ENCODE data around the gene CHN2. TPM values are rescaled to one million over a fixed set of nuclear protein-coding genes. Genes with fewer than 3 reads are reported as not detected.

The CHN2 gene
- total RNA-seq, 1 experiment from 2014 or later: 0.15 TPM

GRCh38 chr7:29385214-29385814, 190.7 kb downstream of the CHN2 start:
- CTCF ChIA-PET: interaction anchor here (0.6 kb wide), 1 partner anchor 34 kb away, joined by 4 read pairs; no protein-coding TSS in a partner anchor
- Histone ChIP-seq H3K4me3 (ENCODE audit: low read depth in 2 of 2, low read length in 2 of 2) (no peak overlapping the region), H3K36me3 (ENCODE audit: control insufficient read depth, insufficient read depth, low read length) (no peaks in the 10 kb centered on the region), H3K9me3 (ENCODE audit: control insufficient read depth, insufficient read depth, low read depth, low read length) (no peaks in the 10 kb centered on the region), H3K4me1 (ENCODE audit: control insufficient read depth, insufficient read depth, low read length) (no peaks in the 10 kb centered on the region), H3K27me3 (ENCODE audit: control insufficient read depth, insufficient read depth, low read length) (peaks cover 35% of the 10 kb centered on the region), H3K27ac (ENCODE audit: low read length) (no peak overlapping the region)
- TF ChIP-seq SIN3A (IDR thresholded peaks at IDR 0.05; ENCODE audit: borderline replicate concordance, insufficient read depth, low read depth, low read length): no peak
- no peak for TF ChIP-seq CTCF (IDR thresholded peaks at IDR 0.05)
- TF ChIP-seq POLR2AphosphoS5 (IDR thresholded peaks at IDR 0.05; ENCODE audit: low read depth, low read length): no peak
- TF ChIP-seq TCF7L2 (IDR thresholded peaks at IDR 0.05; ENCODE audit: low read depth, low read length): no peak
- no peak for TF ChIP-seq REST (IDR thresholded peaks at IDR 0.05; ENCODE audit: insufficient read depth in 1 of 2, low read depth in 2 of 2, low read length in 1 of 2)
- in situ Hi-C loops (cut with HindIII; ENCODE audit: low pct_unique_long_range_greater_than_20kb, low sequenced_read_pairs) (no loop called here), intact Hi-C loops (cut with micrococcal nuclease; ENCODE audit: unreplicated experiment) (no loop called here)
- no TSS peak for BruUV-seq (replicated peaks)
- POLR2A ChIA-PET: no interaction called here
- DNase-seq (ENCODE audit: low read depth, low spot score): no peak
- ATAC-seq: no peak

- ChIA-PET CTCF (no interaction called here), POLR2A (no interaction called here)
- no peaks in the 10 kb centered on the region for H3K36me3 ChIP-seq (ENCODE audit: control insufficient read depth, insufficient read depth, low read length)
- ATAC-seq (no peak), DNase-seq (ENCODE audit: low read depth, low spot score) (no peak)
- BruUV-seq (replicated peaks): no TSS peak
- no peak overlapping the region for H3K27ac ChIP-seq (ENCODE audit: low read length)
- H3K4me1 ChIP-seq (ENCODE audit: control insufficient read depth, insufficient read depth, low read length): no peaks in the 10 kb centered on the region
- H3K4me3 ChIP-seq (ENCODE audit: low read depth in 2 of 2, low read length in 2 of 2): no peak overlapping the region
- TF ChIP-seq TCF7L2 (IDR thresholded peaks at IDR 0.05; ENCODE audit: low read depth, low read length): no peak
- no peak for TF ChIP-seq SIN3A (IDR thresholded peaks at IDR 0.05; ENCODE audit: borderline replicate concordance, insufficient read depth, low read depth, low read length)
- TF ChIP-seq CTCF (IDR thresholded peaks at IDR 0.05): no peak
- no peak for TF ChIP-seq REST (IDR thresholded peaks at IDR 0.05; ENCODE audit: insufficient read depth in 1 of 2, low read depth in 2 of 2, low read length in 1 of 2)
- TF ChIP-seq POLR2AphosphoS5 (IDR thresholded peaks at IDR 0.05; ENCODE audit: low read depth, low read length): no peak
- H3K9me3 ChIP-seq (ENCODE audit: control insufficient read depth, insufficient read depth, low read depth, low read length): no peaks in the 10 kb centered on the region
- in situ Hi-C loops (cut with HindIII; ENCODE audit: low pct_unique_long_range_greater_than_20kb, low sequenced_read_pairs): no loop called here
- peaks cover 35% of the 10 kb centered on the region for H3K27me3 ChIP-seq (ENCODE audit: control insufficient read depth, insufficient read depth, low read length)
- intact Hi-C loops (cut with micrococcal nuclease; ENCODE audit: unreplicated experiment): no loop called here
Observed at GRCh38 chr7:29386196-29386765, 191.7 kb downstream of the CHN2 start.

Measured in Panc1 (cell line).